ENCODE measurements around the gene POLR2H.

POLR2H gene

GRCh38 chr3:184405075-184406030, 43.8 kb downstream of the POLR2H start:
- Mint-ChIP-seq H3K9me3 (no peaks in the 10 kb centered on the region), H3K4me1 (no peaks in the 10 kb centered on the region), H3K36me3 (no peaks in the 10 kb centered on the region), H3K4me3 (no peak overlapping the region), H3K27ac (no peak overlapping the region)
- peak; percentile 25 for ATAC-seq
- DNase-seq (ENCODE audit: low spot score in 2 of 2) = no peak

GRCh38 chr3:184409331-184409926, 47.9 kb downstream of the POLR2H start:
- Mint-ChIP-seq H3K4me3 (no peak overlapping the region), H3K36me3 (no peaks in the 10 kb centered on the region), H3K9me3 (no peaks in the 10 kb centered on the region), H3K27ac (no peak overlapping the region), H3K4me1 (no peaks in the 10 kb centered on the region)
- peak; percentile 22 for ATAC-seq
- no peak for DNase-seq (ENCODE audit: low spot score in 2 of 2)

DNA sequence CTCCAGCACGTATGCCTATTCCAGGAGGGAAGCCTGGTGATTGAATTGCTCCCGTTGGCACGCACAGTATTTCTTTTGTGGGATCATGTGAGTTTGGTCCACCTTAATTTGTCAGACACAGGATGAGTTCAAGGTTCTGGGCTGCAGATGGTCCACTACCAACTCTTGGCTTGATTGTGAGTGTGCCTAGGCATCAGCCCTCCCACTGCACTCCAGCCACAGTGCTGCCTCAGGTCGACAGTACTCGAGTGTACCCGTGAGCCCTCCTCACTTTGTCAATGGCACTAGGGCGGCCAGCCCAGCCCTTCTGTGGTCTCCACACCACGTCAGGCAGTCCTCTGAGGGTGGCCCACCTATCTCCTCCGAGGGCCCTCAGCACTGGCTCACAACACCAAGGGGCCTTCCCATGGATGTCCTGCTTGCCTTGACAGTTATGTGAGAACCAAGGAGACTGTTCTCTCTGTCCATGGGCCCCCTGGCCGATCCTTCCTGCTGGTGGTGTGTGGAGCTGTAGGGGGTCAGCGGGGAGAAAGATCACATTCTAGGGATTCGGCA, 48.5 kb downstream of the POLR2H start:
- H3K27ac Mint-ChIP-seq = no peak overlapping the region
- ATAC-seq = peak; percentile 17
- H3K9me3 Mint-ChIP-seq = no peaks in the 10 kb centered on the region
- no peak overlapping the region for H3K4me3 Mint-ChIP-seq
- H3K36me3 Mint-ChIP-seq = no peaks in the 10 kb centered on the region
- DNase-seq (ENCODE audit: low spot score in 2 of 2) = no peak
- no peaks in the 10 kb centered on the region for H3K4me1 Mint-ChIP-seq

DNA sequence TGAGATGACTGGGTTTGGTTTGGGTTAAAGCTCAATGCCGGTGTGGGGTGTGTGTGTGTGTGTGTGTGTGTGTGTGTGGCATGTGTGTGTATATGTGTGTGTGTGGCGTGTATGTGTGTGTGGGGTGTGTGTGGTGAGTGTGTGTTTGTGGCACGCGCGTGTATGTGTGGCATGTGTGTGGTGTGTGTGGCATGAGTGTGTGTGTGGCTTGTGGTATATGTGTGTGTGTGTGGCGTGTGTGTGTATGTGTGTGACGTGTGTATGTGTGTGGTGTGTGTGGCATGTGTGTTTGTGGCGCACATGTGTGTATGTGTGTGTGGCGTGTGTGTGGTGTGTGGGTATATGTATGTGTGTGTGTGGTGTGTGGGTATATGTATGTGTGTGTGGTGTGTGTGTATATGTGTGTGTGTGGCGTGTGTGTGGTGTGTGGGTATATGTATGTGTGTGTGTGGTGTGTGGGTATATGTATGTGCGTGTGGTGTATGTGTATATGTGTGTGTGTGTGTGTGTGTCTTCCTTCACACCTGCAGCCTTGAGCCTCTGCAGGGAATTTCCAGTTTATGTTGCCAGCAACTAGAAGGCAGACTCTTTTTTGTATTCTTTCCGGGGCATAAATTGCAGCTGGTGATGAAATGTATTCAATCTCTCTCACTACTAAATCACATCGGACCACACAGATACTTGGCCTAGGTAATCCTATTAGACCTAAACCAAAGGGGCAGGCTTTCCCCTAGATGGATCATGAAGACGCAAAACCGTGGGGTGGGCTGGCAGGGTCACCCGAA, 53.1 kb downstream of the POLR2H start:
- H3K9me3 Mint-ChIP-seq = no peaks in the 10 kb centered on the region
- H3K4me1 Mint-ChIP-seq = no peaks in the 10 kb centered on the region
- ATAC-seq = no peak
- no peak overlapping the region for H3K27ac Mint-ChIP-seq
- H3K36me3 Mint-ChIP-seq = no peaks in the 10 kb centered on the region
- H3K4me3 Mint-ChIP-seq = no peak overlapping the region
- no peak for DNase-seq (ENCODE audit: low spot score in 2 of 2)

DNA sequence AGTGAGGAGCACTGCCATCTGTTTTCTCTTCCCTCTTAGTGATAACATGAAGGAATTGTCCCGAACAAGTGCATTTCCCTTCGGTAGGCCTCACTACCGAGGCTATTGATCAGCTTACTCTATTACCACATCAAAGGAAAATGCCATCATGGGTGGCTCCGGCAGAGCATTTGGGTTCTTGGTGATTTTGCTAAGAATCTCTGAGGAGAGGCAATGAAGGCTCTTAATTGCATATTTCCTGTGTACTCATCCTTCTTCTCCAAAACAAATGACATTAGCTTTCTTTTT, 53.6 kb downstream of the POLR2H start:
- H3K36me3 Mint-ChIP-seq = no peaks in the 10 kb centered on the region

DNA sequence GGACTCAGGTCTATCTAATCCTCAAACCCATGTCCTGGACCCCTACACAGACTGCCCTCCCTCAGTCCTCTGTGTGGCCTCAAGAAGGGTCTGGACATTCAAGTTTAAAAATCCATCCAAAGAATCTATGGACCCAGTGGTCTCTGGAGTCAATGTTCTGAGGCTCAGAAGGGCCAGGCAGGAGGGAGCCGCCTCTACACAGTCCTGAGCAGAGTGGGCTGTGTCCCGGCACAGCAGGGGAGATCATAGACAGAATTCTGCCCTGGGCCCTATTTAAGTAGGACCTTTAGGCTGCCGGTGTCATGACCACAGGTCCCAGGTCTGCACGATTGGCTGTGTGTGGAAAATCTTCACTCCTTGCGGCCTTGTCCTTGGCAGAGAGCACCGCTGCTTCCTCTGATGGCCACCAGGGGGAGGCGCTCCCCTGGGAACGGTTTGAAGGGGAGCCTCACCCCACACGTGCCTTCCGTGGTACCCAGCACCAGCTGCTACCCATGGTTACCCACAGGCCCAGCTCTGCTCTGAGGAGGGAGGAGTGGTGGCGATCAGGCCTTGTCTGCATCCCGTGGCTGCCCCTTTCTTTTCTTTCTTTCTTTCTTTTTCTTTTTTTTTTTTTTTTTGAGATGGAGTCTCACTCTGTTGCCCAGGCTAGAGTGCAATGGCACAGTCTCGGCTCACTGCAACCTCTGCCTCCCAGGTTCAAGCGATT, 56.3 kb downstream of the POLR2H start:
- Mint-ChIP-seq H3K4me1 (no peaks in the 10 kb centered on the region), H3K27ac (no peak overlapping the region), H3K36me3 (no peaks in the 10 kb centered on the region), H3K4me3 (no peak overlapping the region), H3K9me3 (no peaks in the 10 kb centered on the region)
- DNase-seq (ENCODE audit: low spot score in 2 of 2) (peak; percentile 46 to 78), ATAC-seq (peak; percentile 90)

More for the DNA sequence above, 53.6 kb downstream of the POLR2H start:
- ATAC-seq = no peak
- Mint-ChIP-seq H3K9me3 (no peaks in the 10 kb centered on the region), H3K4me1 (no peaks in the 10 kb centered on the region), H3K4me3 (no peak overlapping the region), H3K27ac (no peak overlapping the region)
- no peak for DNase-seq (ENCODE audit: low spot score in 2 of 2)
